WERI-Rb-1 (cell line): Measurements from ENCODE around the gene GINS3.
"Not testable (repeated sequence)": the region's sequence is repeated elsewhere in the genome, so short reads cannot be mapped to it uniquely, and the experiment has no call there.

Experiments used
- DNase-seq: peaks from one replicate; pipeline ENCODE4 v3.0.0-alpha.2; 2020
- H3K27ac ChIP-seq: fragments of 250-450 bp; sonication (Bioruptor Pico); 2 replicates; pipeline ENCODE4 v1.5.1; 2020; ENCODE audit warnings: mild to moderate bottlenecking, moderate library complexity
- H3K27me3 ChIP-seq: fragments of 250-450 bp; sonication (Bioruptor Pico); 2 replicates; pipeline ENCODE4 v1.5.1; 2021; ENCODE audit warnings: mild to moderate bottlenecking, low read depth, moderate library complexity; ENCODE audit not compliant: insufficient read depth, severe bottlenecking
- H3K36me3 ChIP-seq: fragments of 250-450 bp; sonication (Bioruptor Pico); 2 replicates; pipeline ENCODE4 v1.5.1; 2020; ENCODE audit warnings: mild to moderate bottlenecking, moderate library complexity
- H3K4me3 ChIP-seq: 2 replicates; pipeline ENCODE4 v1.5.1; 2011; ENCODE audit warnings: low read depth, mild to moderate bottlenecking, control low read depth, low read length
- H3K9me3 ChIP-seq: fragments of 250-450 bp; sonication (Bioruptor Pico); 2 replicates; pipeline ENCODE4 v1.5.1; 2021; ENCODE audit warnings: mild to moderate bottlenecking, moderate library complexity; ENCODE audit not compliant: severe bottlenecking
- TF ChIP-seq, protein P1 (sequence below): IDR thresholded peaks from 2 replicates; pipeline ENCODE4 v1.5.1; 2011; ENCODE audit warnings: low read depth, mild to moderate bottlenecking, control low read depth, inconsistent platforms, low read length

Gene GINS3

DNA sequence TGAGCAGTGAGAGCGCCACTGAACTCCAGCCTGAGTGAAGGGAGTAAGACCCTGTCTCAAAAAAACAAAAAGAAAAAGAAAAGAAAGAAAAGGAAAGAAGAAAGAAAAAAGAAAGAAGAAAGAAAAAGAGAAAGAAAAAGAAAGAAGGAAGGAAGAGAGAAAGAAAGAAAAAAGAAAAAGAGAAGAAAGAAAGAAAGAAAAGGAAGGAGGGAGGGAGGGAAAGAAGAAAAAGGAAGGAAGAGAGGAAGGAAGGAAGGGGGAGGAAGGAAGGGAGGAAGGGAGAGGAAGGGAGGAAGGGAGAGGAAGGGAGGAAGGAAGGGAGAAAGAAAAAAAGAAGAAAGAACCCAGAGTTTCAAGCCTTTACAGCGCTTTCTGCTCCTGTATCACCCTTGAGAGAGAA lies 19.1 kb downstream of the GINS3 start:
- Histone ChIP-seq H3K27ac (no peak overlapping the region), H3K36me3 (no peaks in the 10 kb centered on the region), H3K27me3 (no peaks in the 10 kb centered on the region), H3K4me3 (no peak overlapping the region), H3K9me3 (no peaks in the 10 kb centered on the region)
- TF ChIP-seq, protein P1, sequence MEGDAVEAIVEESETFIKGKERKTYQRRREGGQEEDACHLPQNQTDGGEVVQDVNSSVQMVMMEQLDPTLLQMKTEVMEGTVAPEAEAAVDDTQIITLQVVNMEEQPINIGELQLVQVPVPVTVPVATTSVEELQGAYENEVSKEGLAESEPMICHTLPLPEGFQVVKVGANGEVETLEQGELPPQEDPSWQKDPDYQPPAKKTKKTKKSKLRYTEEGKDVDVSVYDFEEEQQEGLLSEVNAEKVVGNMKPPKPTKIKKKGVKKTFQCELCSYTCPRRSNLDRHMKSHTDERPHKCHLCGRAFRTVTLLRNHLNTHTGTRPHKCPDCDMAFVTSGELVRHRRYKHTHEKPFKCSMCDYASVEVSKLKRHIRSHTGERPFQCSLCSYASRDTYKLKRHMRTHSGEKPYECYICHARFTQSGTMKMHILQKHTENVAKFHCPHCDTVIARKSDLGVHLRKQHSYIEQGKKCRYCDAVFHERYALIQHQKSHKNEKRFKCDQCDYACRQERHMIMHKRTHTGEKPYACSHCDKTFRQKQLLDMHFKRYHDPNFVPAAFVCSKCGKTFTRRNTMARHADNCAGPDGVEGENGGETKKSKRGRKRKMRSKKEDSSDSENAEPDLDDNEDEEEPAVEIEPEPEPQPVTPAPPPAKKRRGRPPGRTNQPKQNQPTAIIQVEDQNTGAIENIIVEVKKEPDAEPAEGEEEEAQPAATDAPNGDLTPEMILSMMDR, result no peak
- DNase-seq, result no peak

DNA sequence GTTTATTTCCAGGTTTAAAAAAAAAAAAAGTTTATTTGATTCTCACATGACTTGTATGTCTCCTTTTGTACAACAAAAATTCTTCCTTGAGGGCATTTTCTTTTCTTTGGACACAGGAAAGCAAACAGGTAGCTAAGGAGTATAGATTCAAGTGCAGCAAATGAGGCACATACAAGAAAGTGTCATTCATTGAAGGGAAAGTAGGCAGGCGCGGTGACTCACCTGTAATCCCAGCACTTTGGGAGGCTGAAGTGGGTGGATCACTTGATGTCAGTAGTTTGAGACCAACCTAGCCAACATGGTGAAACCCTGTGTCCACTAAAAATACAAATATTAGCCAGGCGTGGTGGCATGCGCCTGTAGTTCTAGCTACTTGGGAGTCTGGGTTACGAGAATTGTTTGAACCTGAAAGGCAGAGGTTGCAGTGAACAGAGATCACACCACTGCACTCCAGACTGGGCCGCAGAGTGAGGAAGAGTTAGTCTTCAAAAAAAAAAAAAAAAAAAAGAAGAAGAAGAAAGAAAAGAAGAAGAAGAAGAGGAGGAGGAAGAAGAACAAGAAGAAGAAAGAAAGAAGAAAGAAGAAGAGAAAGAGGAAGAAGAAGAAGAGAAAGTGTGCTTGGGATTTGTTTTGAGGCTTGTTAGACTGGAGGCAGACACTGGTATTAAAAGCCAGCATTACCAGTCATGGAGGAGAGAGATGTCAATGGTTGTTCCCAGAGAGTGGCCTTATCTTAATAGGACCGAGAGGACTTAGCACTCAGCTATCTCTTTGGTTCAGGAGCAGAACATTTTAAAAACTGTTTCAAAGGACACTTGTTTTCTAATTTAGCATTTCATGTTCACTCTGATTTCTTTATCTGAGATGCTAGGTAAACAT lies 19.7 kb downstream of the GINS3 start:
- no peak overlapping the region for H3K27ac ChIP-seq
- H3K36me3 ChIP-seq, result no peaks in the 10 kb centered on the region
- TF ChIP-seq, protein P1, result no peak
- H3K4me3 ChIP-seq, result no peak overlapping the region
- no peaks in the 10 kb centered on the region for H3K9me3 ChIP-seq
- no peaks in the 10 kb centered on the region for H3K27me3 ChIP-seq
- no peak for DNase-seq

DNA sequence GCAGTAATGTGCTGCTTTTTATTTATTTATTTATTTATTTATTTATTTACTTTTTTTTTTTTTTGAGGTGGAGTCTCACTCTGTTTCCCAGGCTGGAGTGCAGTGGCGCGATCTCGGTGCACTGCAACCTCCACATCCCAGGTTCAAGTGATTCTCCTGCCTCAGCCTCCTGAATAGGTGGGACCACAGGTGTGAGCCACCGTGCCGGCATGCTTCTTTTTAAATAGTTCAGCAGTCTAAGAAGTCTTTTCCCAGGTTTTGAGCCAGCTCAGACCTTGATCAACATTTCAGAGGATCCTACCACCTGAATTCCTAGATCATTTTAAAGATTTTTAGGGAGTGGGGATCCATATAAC lies 20.3 kb downstream of the GINS3 start:
- H3K4me3 ChIP-seq, result not testable (repeated sequence)

DNA sequence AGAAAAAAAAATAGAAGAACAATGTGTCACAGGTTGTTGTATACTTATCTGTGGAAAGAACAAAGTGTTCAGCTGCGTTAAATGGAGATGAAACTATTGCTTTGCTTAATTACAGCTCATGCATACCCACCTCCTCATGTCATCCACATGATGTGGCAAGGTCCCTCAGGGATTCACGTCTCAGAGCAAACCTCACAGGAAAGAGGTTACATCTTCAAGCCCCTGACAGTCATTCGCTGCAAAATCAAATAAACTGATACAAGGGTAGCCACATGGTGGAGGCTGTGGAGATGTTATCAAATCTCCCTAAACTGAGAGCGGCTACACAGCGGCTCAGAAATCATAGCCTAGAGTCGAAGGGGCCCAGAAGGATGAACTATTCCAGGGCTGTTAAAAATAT lies 21.1 kb downstream of the GINS3 start:
- Histone ChIP-seq H3K9me3 (no peaks in the 10 kb centered on the region), H3K27me3 (no peaks in the 10 kb centered on the region), H3K36me3 (no peaks in the 10 kb centered on the region), H3K4me3 (no peak overlapping the region), H3K27ac (no peak overlapping the region)
- no peak for DNase-seq
- TF ChIP-seq, protein P1, result no peak

More for the DNA sequence above, 20.3 kb downstream of the GINS3 start:
- H3K9me3 ChIP-seq, H3K27me3 ChIP-seq, H3K36me3 ChIP-seq, H3K27ac ChIP-seq, DNase-seq: not testable (repeated sequence)

DNA sequence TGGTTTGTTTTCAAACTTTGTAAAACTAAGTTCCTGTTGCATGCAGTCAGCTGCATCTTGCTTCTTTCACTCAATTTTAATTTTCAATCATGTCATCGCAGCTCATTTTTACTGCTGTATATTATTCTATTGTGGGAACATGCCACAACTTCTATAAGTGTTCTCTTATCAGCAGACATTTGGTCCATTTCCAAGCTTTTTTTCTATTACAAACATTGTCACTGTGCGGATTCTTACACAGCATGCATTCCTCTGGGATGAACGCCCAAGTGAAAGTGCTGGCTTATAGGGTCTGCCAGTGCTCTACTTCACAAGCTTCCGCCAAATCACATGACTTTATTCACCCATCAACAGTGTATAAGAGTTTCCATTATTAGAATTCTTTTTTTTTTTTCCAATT lies 22.7 kb downstream of the GINS3 start:
- DNase-seq, result no peak
- TF ChIP-seq, protein P1, result no peak
- no peaks in the 10 kb centered on the region for H3K36me3 ChIP-seq
- no peaks in the 10 kb centered on the region for H3K9me3 ChIP-seq
- no peak overlapping the region for H3K27ac ChIP-seq
- no peaks in the 10 kb centered on the region for H3K27me3 ChIP-seq
- H3K4me3 ChIP-seq, result no peak overlapping the region

DNA sequence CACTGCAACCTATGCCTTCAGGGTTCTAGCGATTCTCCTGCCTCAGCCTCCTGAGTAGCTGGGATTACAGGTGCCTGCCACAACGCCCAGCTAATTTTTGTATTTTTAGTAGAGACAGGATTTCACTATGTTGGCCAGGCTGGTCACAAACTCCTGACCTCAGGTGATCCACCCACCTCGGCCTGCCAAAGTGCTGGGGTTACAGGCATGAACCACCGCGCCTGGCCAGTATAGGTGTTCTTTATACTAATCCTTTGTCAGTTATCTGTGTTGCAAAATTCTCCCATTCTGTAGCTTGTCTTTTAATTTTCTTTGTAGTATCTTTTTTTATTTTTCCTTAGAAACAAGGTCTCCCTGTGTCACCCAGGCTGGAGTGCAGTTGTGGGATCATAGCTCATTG lies 23.7 kb downstream of the GINS3 start:
- H3K27me3 ChIP-seq, H3K27ac ChIP-seq, DNase-seq, H3K4me3 ChIP-seq, H3K9me3 ChIP-seq, H3K36me3 ChIP-seq: not testable (repeated sequence)

DNA sequence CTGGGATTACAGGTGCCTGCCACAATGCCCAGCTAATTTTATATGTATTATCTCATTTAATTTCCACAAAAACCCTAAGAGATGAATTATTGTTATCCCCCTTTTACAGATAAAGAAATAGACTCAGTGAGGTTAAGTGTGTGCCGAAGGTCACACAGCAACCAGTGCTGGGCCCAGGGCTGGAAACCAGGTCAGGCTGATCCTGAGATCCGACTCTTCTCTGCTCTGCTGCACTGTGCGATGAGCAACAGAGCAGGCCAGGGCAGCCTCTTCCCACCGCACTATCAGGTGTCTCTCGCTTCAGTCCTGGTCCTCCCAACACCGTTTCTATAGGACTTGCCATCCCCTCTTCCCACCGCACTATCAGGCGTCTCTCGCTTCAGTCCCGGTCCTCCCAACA lies 24.8 kb downstream of the GINS3 start:
- TF ChIP-seq, protein P1, result no peak
- no peak overlapping the region for H3K4me3 ChIP-seq
- DNase-seq, result no peak
- no peaks in the 10 kb centered on the region for H3K9me3 ChIP-seq
- no peaks in the 10 kb centered on the region for H3K36me3 ChIP-seq
- no peaks in the 10 kb centered on the region for H3K27me3 ChIP-seq
- no peak overlapping the region for H3K27ac ChIP-seq
